Fibroblast of lung (primary cell): ENCODE measurements around the gene CFAP70.

Experiments used
- CTCF ChIP-seq, 2 donors: IDR thresholded peaks in 1 of 2; conservative IDR thresholded peaks in 1 of 2; 1 replicate in 1 of 2; 2 replicates in 1 of 2; pipeline ENCODE4 v1.5.1; 2011 to 2012; ENCODE audit warnings: low read length in 2 of 2, control low read depth in 1 of 2, inconsistent platforms in 1 of 2, low read depth in 1 of 2, mild to moderate bottlenecking in 1 of 2
- EZH2 ChIP-seq: IDR thresholded peaks from 2 replicates; pipeline ENCODE4 v1.5.1; 2012; ENCODE audit warnings: low read length, control low read depth, mild to moderate bottlenecking; ENCODE audit errors: missing control alignments

- no peak for TF ChIP-seq EZH2
- no peak for TF ChIP-seq CTCF (conservative IDR thresholded peaks at IDR 0.05 in 1 of 2, IDR thresholded peaks at IDR 0.05 in 1 of 2; ENCODE audit: low read depth in 1 of 2, low read length in 2 of 2)
Observed at GRCh38 chr10:73244866-73245477, 113.7 kb downstream of the CFAP70 start.
